GM10266 (cell line): Measurements from ENCODE around the gene SLC35G3.
"Not testable (repeated sequence)": the region's sequence is repeated elsewhere in the genome, so short reads cannot be mapped to it uniquely, and the experiment has no call there.

Experiments used
- DNase-seq: peaks from one replicate; pipeline ENCODE4 v3.0.0; 2012; ENCODE audit errors: extremely low spot score
- CTCF ChIP-seq: IDR thresholded peaks from 2 replicates; pipeline ENCODE4 v1.5.1; 2012; ENCODE audit warnings: mild to moderate bottlenecking, low read depth; ENCODE audit not compliant: control insufficient read depth, insufficient read depth; ENCODE audit errors: missing control alignments

The SLC35G3 gene

GRCh38 chr17:35185849-35186248 lies 8.3 kb downstream of the SLC35G3 start:
- peak; percentile 63 for DNase-seq
- TF ChIP-seq CTCF, result no peak

GRCh38 chr17:35184274-35184673 lies 9.9 kb downstream of the SLC35G3 start:
- DNase-seq, result no peak
- no peak for TF ChIP-seq CTCF

GRCh38 chr17:35183332-35183731 lies 10.9 kb downstream of the SLC35G3 start:
- no peak for TF ChIP-seq CTCF
- DNase-seq, result no peak

- DNase-seq, result not testable (repeated sequence)
These were observed 14.8 kb downstream of the SLC35G3 start for GRCh38 chr17:35179379-35179778.

GRCh38 chr17:35176897-35177296 lies 17.3 kb downstream of the SLC35G3 start:
- no peak for TF ChIP-seq CTCF
- DNase-seq, result no peak

GRCh38 chr17:35175638-35176415 lies 18.4 kb downstream of the SLC35G3 start:
- no peak for DNase-seq
- TF ChIP-seq CTCF, result no peak

- no peak for DNase-seq
These were observed 19.3 kb downstream of the SLC35G3 start for GRCh38 chr17:35174835-35175334.

GRCh38 chr17:35172321-35172720 lies 21.9 kb downstream of the SLC35G3 start:
- DNase-seq, result not testable (repeated sequence)

More at GRCh38 chr17:35174835-35175334, 19.3 kb downstream of the SLC35G3 start:
- TF ChIP-seq CTCF, result no peak
